Muscle of leg (tissue), 11 donors: ENCODE measurements around the gene TRIM72. TPM values are rescaled to one million over a fixed set of nuclear protein-coding genes. Genes with fewer than 3 reads are reported as not detected.
"Not testable (repeated sequence)": the region's sequence is repeated elsewhere in the genome, so short reads cannot be mapped to it uniquely, and the experiment has no call there.

Experiments used
- DNase-seq: peaks from one replicate; pipeline ENCODE4 v3.0.0; 2013
- H3K27ac ChIP-seq: one replicate; pipeline ENCODE4 v1.5.1; 2013; ENCODE audit warnings: mild to moderate bottlenecking, low read length, control low read depth
- H3K27me3 ChIP-seq: one replicate; pipeline ENCODE4 v1.6.1; 2013; ENCODE audit warnings: low read length; ENCODE audit not compliant: control insufficient read depth, insufficient read depth
- H3K36me3 ChIP-seq: one replicate; pipeline ENCODE4 v1.6.1; 2013; ENCODE audit warnings: low read length; ENCODE audit not compliant: control insufficient read depth, insufficient read depth
- H3K4me1 ChIP-seq: one replicate; pipeline ENCODE4 v1.6.1; 2013; ENCODE audit warnings: low read length; ENCODE audit not compliant: control insufficient read depth, insufficient read depth
- H3K4me3 ChIP-seq: one replicate; pipeline ENCODE4 v1.5.1; 2013; ENCODE audit warnings: low read length, control low read depth
- H3K9me3 ChIP-seq: replicated peaks from 2 replicates; pipeline ENCODE4 v1.6.1; 2013; ENCODE audit warnings: low read depth, low read length; ENCODE audit not compliant: control insufficient read depth
- WGBS: methylation state at CpG from one replicate; pipeline ENCODE4 v1.1.5; 2013; ENCODE audit warnings: missing lambda C conversion rate; ENCODE audit not compliant: insufficient coverage; 5-methylcytosine and 5-hydroxymethylcytosine counted together
- polyA plus RNA-seq, 8 donors: library from polyadenylated mRNA; unstranded; fragments of 120-200 nt; gene quantifications; one replicate each; pipeline versions ENCODE4 v1.2.1 to v1.2.3, GENCODE V29; 2013; ENCODE audit warnings: inconsistent platforms in 1 of 8, low replicate concordance in 1 of 8; ENCODE audit not compliant: insufficient read length in 8 of 8, insufficient read depth in 1 of 8
- total RNA-seq: library from RNA; stranded (reverse); fragments of 120-200 nt; gene quantifications from one replicate; pipeline ENCODE4 v1.2.4, GENCODE V29; 2013

Gene TRIM72
- total and polyA plus RNA-seq, 9 donors: 47.7 to 83.0 (median 55.5) TPM

DNA sequence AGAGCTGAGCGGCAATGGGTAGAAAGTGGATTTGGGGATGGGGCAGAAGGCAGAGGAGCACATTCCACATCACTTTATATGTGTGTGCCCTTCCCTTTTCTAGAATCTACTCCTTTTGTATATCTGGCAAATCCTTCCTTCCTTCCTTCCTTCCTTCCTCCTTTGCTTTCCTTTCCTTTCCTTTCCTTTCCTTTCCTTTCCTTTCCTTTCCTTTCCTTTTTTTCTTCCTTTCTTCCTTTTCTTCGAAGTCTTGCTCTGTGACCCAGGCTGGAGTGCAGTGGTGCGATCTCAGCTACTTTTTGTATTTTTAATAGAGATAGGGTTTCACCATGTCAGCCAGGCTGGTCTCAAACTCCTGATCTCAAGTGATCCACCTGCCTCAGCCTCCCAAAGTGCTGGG is 56.1 kb downstream of the TRIM72 start:
- not testable (repeated sequence) for H3K27me3 ChIP-seq, DNase-seq, H3K27ac ChIP-seq, H3K4me1 ChIP-seq, H3K4me3 ChIP-seq, H3K36me3 ChIP-seq, H3K9me3 ChIP-seq
- WGBS: no CpG with 5 or more reads among the region's 3 CpGs

DNA sequence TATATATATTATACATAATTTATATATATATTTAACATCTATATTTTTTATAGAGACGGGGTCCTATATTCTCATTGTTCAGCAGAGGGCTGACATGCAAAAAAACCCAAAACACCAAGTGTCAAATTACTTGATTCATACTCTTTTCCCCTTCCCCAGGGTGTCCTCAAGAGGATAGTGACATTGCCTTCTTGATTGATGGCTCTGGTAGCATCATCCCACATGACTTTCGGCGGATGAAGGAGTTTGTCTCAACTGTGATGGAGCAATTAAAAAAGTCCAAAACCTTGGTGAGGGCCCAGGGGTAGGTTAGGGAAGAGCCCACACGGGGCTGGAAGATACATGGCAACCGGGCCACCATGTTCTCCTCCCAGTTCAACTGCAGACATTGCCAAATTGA is 56.9 kb downstream of the TRIM72 start:
- no peaks in the 10 kb centered on the region for H3K36me3 ChIP-seq
- 72% methylated on average over 2 of the region's 5 CpGs for WGBS
- no peak overlapping the region for H3K27ac ChIP-seq
- no peak overlapping the region for H3K4me3 ChIP-seq
- DNase-seq: no peak
- no peaks in the 10 kb centered on the region for H3K9me3 ChIP-seq
- no peaks in the 10 kb centered on the region for H3K4me1 ChIP-seq
- H3K27me3 ChIP-seq: peaks cover 4% of the 10 kb centered on the region

DNA sequence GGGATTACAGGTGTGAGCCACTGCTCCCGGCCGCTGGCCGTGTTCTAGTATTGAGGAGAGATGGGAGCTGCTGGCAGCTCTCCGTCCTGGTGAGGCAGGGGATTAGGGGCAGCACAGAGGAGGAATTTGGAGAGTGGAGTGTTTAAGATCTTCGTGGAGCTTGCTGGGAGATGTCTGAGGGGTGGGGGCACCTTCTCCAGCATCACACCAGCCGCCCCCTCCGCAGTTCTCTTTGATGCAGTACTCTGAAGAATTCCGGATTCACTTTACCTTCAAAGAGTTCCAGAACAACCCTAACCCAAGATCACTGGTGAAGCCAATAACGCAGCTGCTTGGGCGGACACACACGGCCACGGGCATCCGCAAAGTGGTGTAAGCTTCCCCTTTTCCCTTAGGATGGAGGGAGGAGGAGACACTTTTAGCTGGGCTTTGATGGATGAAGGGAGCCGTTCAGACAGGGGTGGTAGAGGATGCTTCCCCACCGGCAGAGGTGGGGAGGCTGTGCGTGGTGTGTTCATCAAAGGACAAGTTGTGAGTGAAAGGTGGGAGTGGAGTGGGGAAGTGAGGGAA is 57.8 kb downstream of the TRIM72 start:
- Histone ChIP-seq H3K36me3 (no peaks in the 10 kb centered on the region), H3K27ac (no peak overlapping the region)
- 55% methylated on average over 14 of the region's 16 CpGs for WGBS

GRCh38 chr16:31273187-31273586 is 59.3 kb downstream of the TRIM72 start:
- peaks cover 4% of the 10 kb centered on the region for H3K27me3 ChIP-seq
- DNase-seq: no peak
- H3K4me3 ChIP-seq: no peak overlapping the region
- H3K27ac ChIP-seq: no peak overlapping the region
- no peaks in the 10 kb centered on the region for H3K9me3 ChIP-seq
- WGBS: 72% methylated on average over 5 of the region's 7 CpGs
- H3K36me3 ChIP-seq: no peaks in the 10 kb centered on the region
- no peaks in the 10 kb centered on the region for H3K4me1 ChIP-seq

More for the DNA sequence above, 57.8 kb downstream of the TRIM72 start:
- Histone ChIP-seq H3K27me3 (peaks cover 4% of the 10 kb centered on the region), H3K4me3 (no peak overlapping the region), H3K9me3 (no peaks in the 10 kb centered on the region), H3K4me1 (no peaks in the 10 kb centered on the region)
- no peak for DNase-seq

DNA sequence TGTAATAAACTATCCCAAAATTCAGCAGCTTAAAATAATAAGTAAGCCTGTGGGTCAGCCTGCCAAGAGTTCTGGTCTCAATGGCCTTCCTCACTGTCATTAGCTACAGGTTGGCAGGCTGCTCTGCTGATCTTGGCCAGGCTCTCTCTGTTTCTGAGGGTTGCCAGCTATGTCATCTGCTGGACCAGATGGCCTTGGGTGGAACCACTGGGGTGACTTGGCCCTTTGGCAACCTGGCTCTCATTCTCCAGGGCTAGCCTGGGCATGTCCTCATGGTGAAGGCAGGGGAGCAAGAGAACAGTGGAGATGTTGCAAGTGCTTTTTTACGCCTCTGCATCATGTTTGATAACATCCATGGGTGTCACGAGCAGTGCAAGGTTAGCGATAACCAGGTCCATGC is 59.8 kb downstream of the TRIM72 start:
- no peaks in the 10 kb centered on the region for H3K36me3 ChIP-seq
- H3K9me3 ChIP-seq: no peaks in the 10 kb centered on the region
- DNase-seq: no peak
- no peak overlapping the region for H3K27ac ChIP-seq
- H3K27me3 ChIP-seq: peaks cover 4% of the 10 kb centered on the region
- no peaks in the 10 kb centered on the region for H3K4me1 ChIP-seq
- 86% methylated on average over 3 of the region's 3 CpGs for WGBS
- no peak overlapping the region for H3K4me3 ChIP-seq

DNA sequence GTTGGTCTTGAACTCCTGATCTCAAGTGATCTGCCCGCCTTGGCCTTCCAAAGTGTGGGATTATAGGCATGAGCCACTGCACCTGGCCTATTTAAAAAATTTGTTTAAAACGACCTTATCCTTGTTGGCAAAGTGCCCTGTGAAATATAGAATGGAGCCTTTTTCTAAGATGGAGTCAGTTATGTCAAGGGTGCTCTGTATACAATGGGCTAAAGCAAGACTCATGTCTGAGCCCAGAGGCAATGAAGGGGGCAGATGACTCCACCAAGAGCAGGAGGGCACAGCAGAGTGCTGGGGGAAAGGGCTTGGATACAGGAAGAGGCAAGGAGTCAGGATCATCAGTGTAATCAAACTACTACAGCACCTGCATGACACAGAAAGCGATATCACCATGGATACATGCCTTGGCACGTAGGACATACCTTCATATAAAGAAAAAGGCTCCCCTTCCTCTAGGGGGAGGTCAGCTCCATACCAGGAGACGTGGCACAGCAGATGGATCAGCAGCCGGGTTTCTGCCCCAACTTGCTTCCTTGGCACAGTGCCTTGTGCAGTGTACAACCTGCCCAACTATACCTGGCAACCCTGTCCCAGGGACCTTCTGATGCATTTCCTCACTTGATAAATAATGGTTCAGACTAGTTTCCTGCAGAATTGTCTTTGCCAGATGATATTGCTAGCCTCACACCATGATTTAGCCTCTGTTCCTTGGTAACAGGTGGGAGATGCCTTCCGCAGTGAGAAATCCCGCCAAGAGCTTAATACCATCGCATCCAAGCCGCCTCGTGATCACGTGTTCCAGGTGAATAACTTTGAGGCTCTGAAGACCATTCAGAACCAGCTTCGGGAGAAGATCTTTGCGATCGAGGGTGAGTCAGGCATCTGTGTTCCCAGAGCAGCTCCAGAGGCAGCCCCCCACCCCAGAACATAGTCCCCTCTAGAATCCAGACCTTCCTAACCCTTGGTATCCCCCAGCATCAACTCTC is 61.2 kb downstream of the TRIM72 start:
- H3K9me3 ChIP-seq: no peaks in the 10 kb centered on the region
- no peak overlapping the region for H3K27ac ChIP-seq
- H3K36me3 ChIP-seq: no peaks in the 10 kb centered on the region
- 74% methylated on average over 13 of the region's 15 CpGs for WGBS
- H3K4me3 ChIP-seq: no peak overlapping the region
- no peak for DNase-seq
- H3K4me1 ChIP-seq: no peaks in the 10 kb centered on the region
- H3K27me3 ChIP-seq: peaks cover 3% of the 10 kb centered on the region

GRCh38 chr16:31276600-31276999 is 62.7 kb downstream of the TRIM72 start:
- Histone ChIP-seq H3K27ac (no peak overlapping the region), H3K27me3 (peaks cover 3% of the 10 kb centered on the region), H3K4me1 (no peaks in the 10 kb centered on the region), H3K9me3 (no peaks in the 10 kb centered on the region), H3K4me3 (no peak overlapping the region), H3K36me3 (no peaks in the 10 kb centered on the region)
- no peak for DNase-seq
- 61% methylated on average over 2 of the region's 5 CpGs for WGBS

GRCh38 chr16:31277659-31278260 is 63.8 kb downstream of the TRIM72 start:
- Histone ChIP-seq H3K27me3 (no peaks in the 10 kb centered on the region), H3K4me3 (no peak overlapping the region), H3K27ac (no peak overlapping the region), H3K9me3 (no peaks in the 10 kb centered on the region), H3K36me3 (no peaks in the 10 kb centered on the region), H3K4me1 (no peaks in the 10 kb centered on the region)
- DNase-seq: no peak
- 78% methylated on average over 9 of the region's 17 CpGs for WGBS

DNA sequence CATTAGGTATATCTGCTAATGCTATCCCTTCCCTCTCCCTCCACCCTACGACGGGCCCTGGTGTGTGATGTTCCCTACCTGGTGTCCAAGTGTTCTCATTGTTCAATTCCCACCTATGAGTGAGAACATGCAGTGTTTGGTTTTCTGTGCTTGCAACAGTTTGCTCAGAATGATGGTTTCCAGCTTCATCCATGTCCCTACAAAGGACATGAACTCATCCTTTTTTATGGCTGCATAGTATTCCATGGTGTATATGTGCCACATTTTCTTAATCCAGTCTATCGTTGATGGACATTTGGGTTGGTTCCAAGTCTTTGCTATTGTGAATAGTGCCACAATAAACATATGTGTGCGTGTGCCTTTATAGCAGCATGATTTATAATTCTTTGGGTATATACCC is 64.9 kb downstream of the TRIM72 start:
- H3K27ac ChIP-seq, DNase-seq, H3K36me3 ChIP-seq, H3K27me3 ChIP-seq, H3K4me1 ChIP-seq, H3K4me3 ChIP-seq, H3K9me3 ChIP-seq: not testable (repeated sequence)
- no CpG with 5 or more reads among the region's 4 CpGs for WGBS
